ENCODE data around the gene MAMSTR.

- no peak for TF ChIP-seq CTCF (IDR thresholded peaks at IDR 0.05; ENCODE audit: low read length)
- TF ChIP-seq EZH2 (IDR thresholded peaks at IDR 0.05; ENCODE audit: borderline replicate concordance, low read length), result no peak
Measured at GRCh38 chr19:48680436-48681126, 38.9 kb downstream of the MAMSTR start.
